ENCODE measurements around the gene VPS4B. TPM values are rescaled to one million over a fixed set of nuclear protein-coding genes. Genes with fewer than 3 reads are reported as not detected.

The VPS4B gene
- total and polyA plus RNA-seq, 10 of the 15 experiments (the other 5 are each of a cell fraction or from before 2014, with no cell fraction given) = 21.4 to 37.6 (median 29.8) TPM

DNA sequence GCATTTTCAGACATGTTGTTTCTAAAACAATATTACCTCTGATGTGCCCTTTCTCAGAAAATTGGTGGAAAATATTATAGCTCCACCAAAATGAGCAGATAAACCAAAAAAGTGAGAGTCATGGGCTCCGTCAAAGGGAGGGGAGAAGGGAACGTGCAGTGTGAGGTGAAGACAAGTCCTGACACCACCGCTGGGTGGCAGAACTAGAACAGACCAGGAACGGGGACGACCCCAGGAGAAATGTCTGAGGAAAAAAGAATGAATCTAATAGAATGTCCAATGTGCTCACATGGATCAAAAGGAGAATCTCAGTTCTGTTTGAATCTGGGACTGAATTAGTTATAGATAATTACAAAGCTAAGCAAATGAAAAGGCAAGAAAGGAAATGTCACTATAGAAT, 80.1 kb downstream of the VPS4B start (continued):
- no peak for TF ChIP-seq RFX5 (IDR thresholded peaks at IDR 0.05; ENCODE audit: low read depth, low read length)
- TF ChIP-seq POLR2A (IDR thresholded peaks at IDR 0.05; ENCODE audit: low read depth, low read length) = no peak
- TF ChIP-seq SMC3 (IDR thresholded peaks at IDR 0.05; ENCODE audit: borderline replicate concordance, low read length) = peak; percentile 29; the same call in 1 of the 2 replicates

DNA sequence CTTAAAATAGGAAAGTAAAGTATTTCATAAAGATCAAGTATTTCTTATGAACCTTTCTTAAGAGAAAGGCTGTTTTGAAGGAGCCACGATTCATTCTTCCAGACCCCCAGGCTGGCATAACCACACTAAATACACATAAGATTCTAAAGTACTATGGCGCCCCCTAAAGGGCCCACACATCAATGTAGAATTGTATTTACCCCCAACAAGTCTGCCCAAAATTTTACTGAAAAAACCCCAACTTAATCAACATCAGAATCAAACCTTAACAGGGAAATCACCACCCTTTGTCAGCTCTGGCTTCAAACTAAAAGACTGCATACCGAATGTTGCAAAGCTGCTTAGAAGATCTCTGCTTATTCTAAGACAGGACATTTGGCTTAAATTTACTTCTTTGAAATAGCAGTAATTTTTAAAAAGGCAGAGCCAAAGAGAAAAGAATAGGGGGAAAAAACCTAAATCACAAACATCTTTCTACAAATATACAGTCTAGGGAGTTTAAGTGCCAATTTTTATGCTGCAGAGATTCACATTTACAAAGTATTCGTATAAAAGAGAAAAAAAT, 82.3 kb downstream of the VPS4B start:
- Histone ChIP-seq H3K36me3 (ENCODE audit: control insufficient read depth in 2 of 2, insufficient read depth in 2 of 2, low read length in 1 of 2) (peaks cover 3 to 10% of the 10 kb centered on the region in 2 experiments; a peak in 3 of 4 replicates), H3K4me2 (ENCODE audit: control insufficient read depth, insufficient read depth) (no peak overlapping the region), H3K4me3 (no peak overlapping the region), H3K9me3 (replicated peaks; ENCODE audit: control insufficient read depth, insufficient read depth, low read length) (no peaks in the 10 kb centered on the region), H4K20me1 (ENCODE audit: control insufficient read depth, insufficient read depth) (no peaks in the 10 kb centered on the region), H3K27ac (ENCODE audit: control insufficient read depth, insufficient read depth) (no peak overlapping the region), H3K79me2 (ENCODE audit: control insufficient read depth, insufficient read depth, low read length) (no peaks in the 10 kb centered on the region), H2AFZ (ENCODE audit: control insufficient read depth, low read depth, low read length) (no peak overlapping the region), H3K27me3 (replicated peaks in 1 of 2; ENCODE audit: control insufficient read depth in 2 of 2, insufficient read depth in 2 of 2, low read length in 1 of 2) (no peaks in the 10 kb centered on the region), H3K9ac (ENCODE audit: control insufficient read depth, insufficient read depth, low read length) (no peak overlapping the region), H3K4me1 (ENCODE audit: control insufficient read depth, insufficient read depth, low read length) (no peaks in the 10 kb centered on the region)
- ATAC-seq = peak; percentile 82
- no peak for DNase-seq (ENCODE audit: low read depth, low spot score)
- intact Hi-C loops (cut with micrococcal nuclease; ENCODE audit: unreplicated experiment) (loop anchor here (5.0 kb wide), 1 partner anchor 323 kb away; no protein-coding TSS in a partner anchor), in situ Hi-C loops (cut with MboI) (loop anchor here (25.0 kb wide), 1 partner anchor 628 kb away; the partner anchor contains the start of gene PHLPP1)
- BruUV-seq (replicated peaks) = TSS peak; percentile 27
- SMC1A ChIA-PET (ENCODE audit: uncharacterized antibody, unreplicated experiment) = interaction anchor here (0.7 to 5.1 kb wide), 22 partner anchors 9 to 330 kb away, joined by 3 to 45 read pairs (median 4); no protein-coding TSS in a partner anchor
- WGBS (ENCODE audit: insufficient coverage, insufficient replicate concordance, low lambda C conversion rate, missing lambda C conversion rate) = 0% methylated on average over 4 of the region's 4 CpGs
- RAD21 ChIA-PET (ENCODE audit: unreplicated experiment) = interaction anchor here (0.7 to 4.2 kb wide), 8 partner anchors 17 to 629 kb away, joined by 3 to 31 read pairs (median 4); no protein-coding TSS in a partner anchor
- POLR2A ChIA-PET = interaction anchor here (1.1 kb wide), 1 partner anchor 10 kb away, joined by 3 read pairs; no protein-coding TSS in a partner anchor
- CTCF ChIA-PET = interaction anchor here (0.6 to 4.5 kb wide), 32 partner anchors 10 to 625 kb away, joined by 3 to 53 read pairs (median 4); no protein-coding TSS in a partner anchor
- no peak for FAIRE-seq
- TF ChIP-seq SMC3 (IDR thresholded peaks at IDR 0.05; ENCODE audit: borderline replicate concordance, low read length) (peak; percentile 23; the same call in 1 of the 2 replicates), BRCA1 (IDR thresholded peaks at IDR 0.05; ENCODE audit: low read depth, low read length) (no peak), TCF3 (IDR thresholded peaks at IDR 0.05; ENCODE audit: borderline replicate concordance, insufficient read depth, low read depth, low read length) (no peak), POLR2A (IDR thresholded peaks at IDR 0.05; ENCODE audit: low read depth, low read length) (no peak), LARP7 (IDR thresholded peaks at IDR 0.05) (no peak), FOXK2 (IDR thresholded peaks at IDR 0.05) (no peak), CHD2 (IDR thresholded peaks at IDR 0.05; ENCODE audit: borderline replicate concordance, low read depth, low read length) (no peak), NRF1 (conservative IDR thresholded peaks at IDR 0.05; ENCODE audit: low read depth, low read length) (no peak), NR2C2 (IDR thresholded peaks at IDR 0.05; ENCODE audit: borderline replicate concordance, control insufficient read depth, insufficient read length, low read depth) (no peak)
- TF ChIP-seq, protein P1, sequence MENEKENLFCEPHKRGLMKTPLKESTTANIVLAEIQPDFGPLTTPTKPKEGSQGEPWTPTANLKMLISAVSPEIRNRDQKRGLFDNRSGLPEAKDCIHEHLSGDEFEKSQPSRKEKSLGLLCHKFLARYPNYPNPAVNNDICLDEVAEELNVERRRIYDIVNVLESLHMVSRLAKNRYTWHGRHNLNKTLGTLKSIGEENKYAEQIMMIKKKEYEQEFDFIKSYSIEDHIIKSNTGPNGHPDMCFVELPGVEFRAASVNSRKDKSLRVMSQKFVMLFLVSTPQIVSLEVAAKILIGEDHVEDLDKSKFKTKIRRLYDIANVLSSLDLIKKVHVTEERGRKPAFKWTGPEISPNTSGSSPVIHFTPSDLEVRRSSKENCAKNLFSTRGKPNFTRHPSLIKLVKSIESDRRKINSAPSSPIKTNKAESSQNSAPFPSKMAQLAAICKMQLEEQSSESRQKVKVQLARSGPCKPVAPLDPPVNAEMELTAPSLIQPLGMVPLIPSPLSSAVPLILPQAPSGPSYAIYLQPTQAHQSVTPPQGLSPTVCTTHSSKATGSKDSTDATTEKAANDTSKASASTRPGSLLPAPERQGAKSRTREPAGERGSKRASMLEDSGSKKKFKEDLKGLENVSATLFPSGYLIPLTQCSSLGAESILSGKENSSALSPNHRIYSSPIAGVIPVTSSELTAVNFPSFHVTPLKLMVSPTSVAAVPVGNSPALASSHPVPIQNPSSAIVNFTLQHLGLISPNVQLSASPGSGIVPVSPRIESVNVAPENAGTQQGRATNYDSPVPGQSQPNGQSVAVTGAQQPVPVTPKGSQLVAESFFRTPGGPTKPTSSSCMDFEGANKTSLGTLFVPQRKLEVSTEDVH (IDR thresholded peaks at IDR 0.05; ENCODE audit: low read depth, partially characterized antibody) = no peak
- TF ChIP-seq, protein P2, sequence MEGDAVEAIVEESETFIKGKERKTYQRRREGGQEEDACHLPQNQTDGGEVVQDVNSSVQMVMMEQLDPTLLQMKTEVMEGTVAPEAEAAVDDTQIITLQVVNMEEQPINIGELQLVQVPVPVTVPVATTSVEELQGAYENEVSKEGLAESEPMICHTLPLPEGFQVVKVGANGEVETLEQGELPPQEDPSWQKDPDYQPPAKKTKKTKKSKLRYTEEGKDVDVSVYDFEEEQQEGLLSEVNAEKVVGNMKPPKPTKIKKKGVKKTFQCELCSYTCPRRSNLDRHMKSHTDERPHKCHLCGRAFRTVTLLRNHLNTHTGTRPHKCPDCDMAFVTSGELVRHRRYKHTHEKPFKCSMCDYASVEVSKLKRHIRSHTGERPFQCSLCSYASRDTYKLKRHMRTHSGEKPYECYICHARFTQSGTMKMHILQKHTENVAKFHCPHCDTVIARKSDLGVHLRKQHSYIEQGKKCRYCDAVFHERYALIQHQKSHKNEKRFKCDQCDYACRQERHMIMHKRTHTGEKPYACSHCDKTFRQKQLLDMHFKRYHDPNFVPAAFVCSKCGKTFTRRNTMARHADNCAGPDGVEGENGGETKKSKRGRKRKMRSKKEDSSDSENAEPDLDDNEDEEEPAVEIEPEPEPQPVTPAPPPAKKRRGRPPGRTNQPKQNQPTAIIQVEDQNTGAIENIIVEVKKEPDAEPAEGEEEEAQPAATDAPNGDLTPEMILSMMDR (IDR thresholded peaks at IDR 0.05 in 2 of 3, conservative IDR thresholded peaks at IDR 0.05 in 1 of 3; ENCODE audit: control insufficient read depth in 2 of 3, extremely low read depth in 1 of 3, insufficient read depth in 1 of 3, low read depth in 3 of 3, low read length in 3 of 3) = peak; percentile 39 to 59 (median 53)
- TF ChIP-seq, protein P3, sequence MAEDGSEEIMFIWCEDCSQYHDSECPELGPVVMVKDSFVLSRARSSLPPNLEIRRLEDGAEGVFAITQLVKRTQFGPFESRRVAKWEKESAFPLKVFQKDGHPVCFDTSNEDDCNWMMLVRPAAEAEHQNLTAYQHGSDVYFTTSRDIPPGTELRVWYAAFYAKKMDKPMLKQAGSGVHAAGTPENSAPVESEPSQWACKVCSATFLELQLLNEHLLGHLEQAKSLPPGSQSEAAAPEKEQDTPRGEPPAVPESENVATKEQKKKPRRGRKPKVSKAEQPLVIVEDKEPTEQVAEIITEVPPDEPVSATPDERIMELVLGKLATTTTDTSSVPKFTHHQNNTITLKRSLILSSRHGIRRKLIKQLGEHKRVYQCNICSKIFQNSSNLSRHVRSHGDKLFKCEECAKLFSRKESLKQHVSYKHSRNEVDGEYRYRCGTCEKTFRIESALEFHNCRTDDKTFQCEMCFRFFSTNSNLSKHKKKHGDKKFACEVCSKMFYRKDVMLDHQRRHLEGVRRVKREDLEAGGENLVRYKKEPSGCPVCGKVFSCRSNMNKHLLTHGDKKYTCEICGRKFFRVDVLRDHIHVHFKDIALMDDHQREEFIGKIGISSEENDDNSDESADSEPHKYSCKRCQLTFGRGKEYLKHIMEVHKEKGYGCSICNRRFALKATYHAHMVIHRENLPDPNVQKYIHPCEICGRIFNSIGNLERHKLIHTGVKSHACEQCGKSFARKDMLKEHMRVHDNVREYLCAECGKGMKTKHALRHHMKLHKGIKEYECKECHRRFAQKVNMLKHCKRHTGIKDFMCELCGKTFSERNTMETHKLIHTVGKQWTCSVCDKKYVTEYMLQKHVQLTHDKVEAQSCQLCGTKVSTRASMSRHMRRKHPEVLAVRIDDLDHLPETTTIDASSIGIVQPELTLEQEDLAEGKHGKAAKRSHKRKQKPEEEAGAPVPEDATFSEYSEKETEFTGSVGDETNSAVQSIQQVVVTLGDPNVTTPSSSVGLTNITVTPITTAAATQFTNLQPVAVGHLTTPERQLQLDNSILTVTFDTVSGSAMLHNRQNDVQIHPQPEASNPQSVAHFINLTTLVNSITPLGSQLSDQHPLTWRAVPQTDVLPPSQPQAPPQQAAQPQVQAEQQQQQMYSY (CRISPR knock-in tag; IDR thresholded peaks at IDR 0.05) = no peak

Measured in GM12878 (cell line).